MM.1S (cell line): ENCODE data around the gene SPATA25.

ENCODE experiments used
- CTCF ChIP-seq: fragments of 300-600 bp; sonication (generic); IDR thresholded peaks from 2 replicates; pipeline ENCODE4 v1.5.1; 2016; ENCODE audit warnings: antibody characterized with exemption, low read length, mixed read lengths
- EZH2phosphoT487 ChIP-seq: fragments of 300-600 bp; sonication (generic); IDR thresholded peaks from 2 replicates; pipeline ENCODE4 v1.6.1; 2018; ENCODE audit warnings: antibody characterized with exemption, low read length

GRCh38 chr20:45850926-45851325 lies 36.5 kb downstream of the SPATA25 start:
- no peak for TF ChIP-seq CTCF
- TF ChIP-seq EZH2phosphoT487 = no peak
